Gastrocnemius medialis (tissue), 4 donors: ENCODE data around the gene SLC9C1. TPM values are rescaled to one million over a fixed set of nuclear protein-coding genes. Genes with fewer than 3 reads are reported as not detected.

Source experiments
- ATAC-seq, 2 donors: fragments of 150-250 bp; one replicate each; pipeline ENCODE4 v1.9.1; 2016
- DNase-seq, 2 donors: peaks; one replicate each; pipeline ENCODE4 v3.0.0-alpha.2; 2019
- H3K27ac ChIP-seq, 4 donors: fragments of 200-600 bp; sonication (generic); 1 replicate in 1 of 4; 2 replicates in 3 of 4; pipeline ENCODE4 v1.5.1; 2016 to 2018; ENCODE audit warnings: mild to moderate bottlenecking in 2 of 4, moderate library complexity in 1 of 4
- H3K27me3 ChIP-seq, 3 donors: fragments of 200-600 bp; sonication (generic) in 2 of 3; 1 replicate in 1 of 3; 2 replicates in 2 of 3; pipeline versions ENCODE4 v1.5.1 to v1.6.0; 2016 to 2019; ENCODE audit warnings: mild to moderate bottlenecking in 1 of 3, moderate library complexity in 1 of 3
- H3K36me3 ChIP-seq, 2 donors: fragments of 200-600 bp; sonication (generic) in 1 of 2; one replicate each; pipeline ENCODE4 v1.5.1; 2017 to 2018
- H3K4me1 ChIP-seq, 2 donors: fragments of 200-600 bp; sonication (generic) in 1 of 2; one replicate each; pipeline ENCODE4 v1.5.1; 2016 to 2017; ENCODE audit warnings: mild to moderate bottlenecking in 2 of 2
- H3K4me3 ChIP-seq, 4 donors: fragments of 200-600 bp; sonication (generic) in 3 of 4; 1 replicate in 1 of 4; 2 replicates in 3 of 4; pipeline ENCODE4 v1.5.1; 2016 to 2019; ENCODE audit warnings: mild to moderate bottlenecking in 2 of 4
- H3K9me3 ChIP-seq, 3 donors: fragments of 200-600 bp; sonication (generic) in 2 of 3; 1 replicate in 1 of 3; 2 replicates in 2 of 3; pipeline ENCODE4 v1.5.1; 2016 to 2019
- CTCF ChIP-seq, 5 experiments: fragments of 450-650 bp in 3 of 5; fragments of 200-600 bp in 2 of 5; sonication (generic) in 2 of 5; IDR thresholded peaks in 4 of 5; conservative IDR thresholded peaks in 1 of 5; 1 replicate in 4 of 5; 2 replicates in 1 of 5; pipeline ENCODE4 v1.5.1; 2016 to 2019; ENCODE audit warnings: antibody characterized with exemption in 5 of 5, mild to moderate bottlenecking in 3 of 5, moderate library complexity in 3 of 5
- POLR2A ChIP-seq, 2 donors: fragments of 450-650 bp; IDR thresholded peaks; one replicate each; pipeline ENCODE4 v1.6.1; 2017; ENCODE audit warnings: antibody characterized with exemption in 2 of 2, mild to moderate bottlenecking in 2 of 2, moderate library complexity in 2 of 2
- in situ Hi-C, 4 donors: fragments of 200-750 bp; cut with MboI; loops; one replicate each; pipeline versions ENCODE4 v1.15.0 to v1.8.0; 2017; ENCODE audit warnings: low sequenced_read_pairs in 4 of 4
- intact Hi-C: fragments of 100-400 bp; cut with DNase I; formaldehyde crosslinking; loops from one replicate; pipeline ENCODE4 v1.15.1; 2023; ENCODE audit warnings: low total_unique reads
- total RNA-seq, 4 donors: library from RNA; depleted of rRNA; stranded (reverse); fragments of >200 nt; gene quantifications; one replicate each; pipeline versions ENCODE4 v1.1.0 to v1.2.3, GENCODE V29; 2016

SLC9C1 gene
- total RNA-seq, 4 donors from 2014 or later, result not detected

DNA sequence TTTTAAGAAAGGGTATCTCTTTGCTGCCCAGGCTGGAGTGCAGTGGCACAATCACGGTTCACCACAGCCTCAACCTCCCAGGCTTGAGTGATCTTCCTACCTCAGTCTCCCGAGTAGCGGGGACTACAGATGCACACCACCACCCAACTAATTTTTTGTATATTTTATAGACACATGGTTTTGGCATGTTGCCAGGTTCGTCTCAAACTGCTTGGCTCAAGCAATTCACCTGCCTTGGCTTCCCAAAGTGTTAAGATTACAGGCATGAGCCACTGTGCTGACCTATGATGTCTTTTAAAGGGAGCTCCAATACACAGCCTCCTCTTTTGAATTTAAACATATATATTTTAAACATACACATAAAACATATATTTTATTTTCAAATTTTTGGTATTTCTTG, 60.9 kb downstream of the SLC9C1 start:
- DNase-seq, result no peak
- in situ Hi-C loops (no loop called here), intact Hi-C loops (no loop called here)
- no peak for ATAC-seq
- Histone ChIP-seq H3K27ac (no peak overlapping the region), H3K27me3 (no peaks in the 10 kb centered on the region), H3K36me3 (no peaks in the 10 kb centered on the region), H3K9me3 (no peaks in the 10 kb centered on the region), H3K4me3 (no peak overlapping the region), H3K4me1 (no peaks in the 10 kb centered on the region)
- no peak for TF ChIP-seq POLR2A (IDR thresholded peaks at IDR 0.05)
- TF ChIP-seq CTCF (IDR thresholded peaks at IDR 0.05 in 4 of 5, conservative IDR thresholded peaks at IDR 0.05 in 1 of 5), result no peak

DNA sequence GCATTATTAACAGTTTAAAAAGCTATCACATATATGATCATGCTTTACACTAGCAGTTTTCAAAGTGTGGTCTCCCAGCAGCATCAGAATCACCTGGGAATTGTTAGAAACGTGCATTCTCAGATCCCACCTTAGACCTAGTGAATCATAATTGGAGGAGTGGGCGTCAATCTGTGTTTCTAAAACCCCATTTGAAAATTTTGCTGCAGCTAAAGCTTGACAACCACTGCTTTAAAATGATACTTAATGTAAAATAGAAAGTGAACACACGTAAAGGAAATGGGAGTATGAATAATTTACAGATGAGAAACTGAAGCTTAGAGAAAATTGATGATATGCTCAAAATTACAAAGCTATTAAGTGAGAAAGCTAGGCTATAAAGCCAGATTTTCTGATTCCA, 62.3 kb downstream of the SLC9C1 start:
- no peak overlapping the region for H3K27ac ChIP-seq
- in situ Hi-C loops (no loop called here), intact Hi-C loops (no loop called here)
- no peaks in the 10 kb centered on the region for H3K9me3 ChIP-seq
- no peaks in the 10 kb centered on the region for H3K27me3 ChIP-seq
- no peaks in the 10 kb centered on the region for H3K36me3 ChIP-seq
- H3K4me1 ChIP-seq, result no peaks in the 10 kb centered on the region
- TF ChIP-seq POLR2A (IDR thresholded peaks at IDR 0.05), result no peak
- DNase-seq (no peak), ATAC-seq (no peak)
- H3K4me3 ChIP-seq, result no peak overlapping the region

GRCh38 chr3:112230033-112230432, 64.0 kb downstream of the SLC9C1 start:
- H3K36me3 ChIP-seq, result no peaks in the 10 kb centered on the region
- no peak for ATAC-seq
- no peak for DNase-seq
- no peaks in the 10 kb centered on the region for H3K27me3 ChIP-seq
- TF ChIP-seq CTCF (IDR thresholded peaks at IDR 0.05 in 4 of 5, conservative IDR thresholded peaks at IDR 0.05 in 1 of 5) (no peak), POLR2A (IDR thresholded peaks at IDR 0.05) (no peak)
- H3K27ac ChIP-seq, result no peak overlapping the region
- no peak overlapping the region for H3K4me3 ChIP-seq
- in situ Hi-C loops (no loop called here), intact Hi-C loops (no loop called here)
- H3K9me3 ChIP-seq, result no peaks in the 10 kb centered on the region
- no peaks in the 10 kb centered on the region for H3K4me1 ChIP-seq

- no peaks in the 10 kb centered on the region for H3K36me3 ChIP-seq
- no peak for DNase-seq
- in situ Hi-C loops (no loop called here), intact Hi-C loops (no loop called here)
- H3K27ac ChIP-seq, result no peak overlapping the region
- H3K4me3 ChIP-seq, result no peak overlapping the region
- no peaks in the 10 kb centered on the region for H3K4me1 ChIP-seq
- H3K9me3 ChIP-seq, result no peaks in the 10 kb centered on the region
- no peaks in the 10 kb centered on the region for H3K27me3 ChIP-seq
- TF ChIP-seq CTCF (IDR thresholded peaks at IDR 0.05 in 4 of 5, conservative IDR thresholded peaks at IDR 0.05 in 1 of 5) (no peak), POLR2A (IDR thresholded peaks at IDR 0.05) (no peak)
- ATAC-seq, result no peak
Observed at GRCh38 chr3:112228786-112229185, 65.2 kb downstream of the SLC9C1 start.

- Histone ChIP-seq H3K4me3 (no peak overlapping the region), H3K27me3 (no peaks in the 10 kb centered on the region), H3K9me3 (no peaks in the 10 kb centered on the region), H3K36me3 (no peaks in the 10 kb centered on the region), H3K4me1 (no peaks in the 10 kb centered on the region), H3K27ac (no peak overlapping the region)
- DNase-seq, result no peak
- intact Hi-C loops (no loop called here), in situ Hi-C loops (no loop called here)
- no peak for TF ChIP-seq POLR2A (IDR thresholded peaks at IDR 0.05)
- TF ChIP-seq CTCF (IDR thresholded peaks at IDR 0.05 in 4 of 5, conservative IDR thresholded peaks at IDR 0.05 in 1 of 5), result no peak
- ATAC-seq, result no peak
Observed at GRCh38 chr3:112200317-112200666, 93.7 kb downstream of the SLC9C1 start.
